ENCODE data around the gene TUBB4B.

DNA sequence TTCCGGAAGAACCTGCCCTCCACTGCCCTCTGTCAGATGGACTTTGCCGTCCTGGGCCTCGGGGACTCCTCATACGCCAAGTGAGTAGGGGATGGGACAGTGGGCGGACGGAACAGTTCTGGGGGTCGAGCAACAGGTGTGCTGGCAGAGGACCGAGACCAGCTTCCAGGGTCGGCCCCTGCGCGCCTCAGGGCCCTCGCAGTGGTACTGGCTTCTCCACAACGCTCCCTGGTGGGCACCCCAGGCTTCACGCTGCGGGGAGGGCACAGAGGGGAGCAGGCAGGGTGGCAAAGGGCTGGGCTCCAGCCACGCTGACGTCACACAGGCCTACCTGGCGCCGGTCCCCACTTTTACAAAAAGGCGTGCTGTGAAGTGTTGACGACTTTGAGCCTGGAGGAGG is 28.6 kb upstream of the TUBB4B start:
- peak; percentile 33 for TF ChIP-seq CTCF (IDR thresholded peaks at IDR 0.05; ENCODE audit: borderline replicate concordance, extremely low read depth, low read length, poor library complexity, severe bottlenecking)
- no peak for TF ChIP-seq EZH2 (IDR thresholded peaks at IDR 0.05; ENCODE audit: borderline replicate concordance, low read depth, low read length, severe bottlenecking)

Measured in DND-41 (cell line).